Psoas muscle (tissue), 8 donors: ENCODE results near the gene MYBL2. TPM values are rescaled to one million over a fixed set of nuclear protein-coding genes. Genes with fewer than 3 reads are reported as not detected.

Experiments used
- ATAC-seq, 4 donors: fragments of 200-7000 bp; cut with Tn5 transposase; one replicate each; pipeline ENCODE4 v1.9.1; 2020; ENCODE audit warnings: moderate library complexity in 3 of 4, mild to moderate bottlenecking in 2 of 4
- DNase-seq, 2 donors: peaks; one replicate each; pipeline ENCODE4 v3.0.0-alpha.2; 2020
- H3K27ac ChIP-seq: fragments of 200-600 bp; one replicate; pipeline ENCODE4 v1.8.0; 2022
- H3K27me3 ChIP-seq, 3 donors: fragments of 200-600 bp in 1 of 3; one replicate each; pipeline versions ENCODE4 v1.6.1 to v1.8.0; 2013 to 2022; ENCODE audit warnings: low read length in 2 of 3, mild to moderate bottlenecking in 2 of 3, moderate library complexity in 1 of 3; ENCODE audit not compliant: insufficient read depth in 3 of 3
- H3K36me3 ChIP-seq, 2 donors: fragments of 200-600 bp in 1 of 2; one replicate each; pipeline versions ENCODE4 v1.6.1 to v1.8.0; 2013 to 2022; ENCODE audit warnings: low read depth in 1 of 2, mild to moderate bottlenecking in 1 of 2, moderate library complexity in 1 of 2; ENCODE audit not compliant: insufficient read depth in 1 of 2
- H3K4me1 ChIP-seq: fragments of 200-600 bp; one replicate; pipeline ENCODE4 v1.8.0; 2022
- H3K4me3 ChIP-seq: fragments of 200-600 bp; one replicate; pipeline ENCODE4 v1.8.0; 2022; ENCODE audit warnings: mild to moderate bottlenecking
- H3K9me3 ChIP-seq: fragments of 200-600 bp; one replicate; pipeline ENCODE4 v1.8.0; 2022
- CTCF ChIP-seq: fragments of 200-600 bp; IDR thresholded peaks from one replicate; pipeline ENCODE4 v1.8.0; 2022; ENCODE audit warnings: antibody characterized with exemption
- WGBS, 3 donors: extraction: QIAGEN DNeasy Blood & Tissue Kit; methylation state at CpG; one replicate each; pipeline versions ENCODE4 v1.1.6 to v1.1.7; 2013; 5-methylcytosine and 5-hydroxymethylcytosine counted together
- intact Hi-C, 2 donors: fragments of 100-400 bp; cut with DNase I; formaldehyde crosslinking; loops; one replicate each; pipeline versions ENCODE4 v1.11.0 to v1.14.2; 2022
- polyA plus RNA-seq, 3 donors: library from polyadenylated mRNA; stranded (reverse); fragments of 200-250 nt; gene quantifications; one replicate each; pipeline ENCODE4 v1.2.3, GENCODE V29; 2013
- total RNA-seq, 4 donors: library from RNA; stranded (reverse); fragmentation: NEBNext Ultra II Directional in 2 of 4; extraction: Animal tissue kit (Norgen Biotek cat#: 25700) in 2 of 4; gene quantifications; one replicate each; pipeline versions ENCODE4 v1.2.1 to v1.2.4, GENCODE V29; 2021 to 2023
- donor health status: healthy with polysubstance abuse.
- donor health status: DM: no; HTN: no; CAD: no; lungs with moderate emphysema.
- donor health status: Bipolar disorder and iron deficiency.
- donor health status: healthy.
- donor health status: DM: yes; HTN: yes; CAD: no.
- donor health status: DM: no; HTN: no; CAD: no.
- donor health status: DM: no; HTN: no; CAD: no.
- donor health status: DM: yes; HTN: yes; CAD: no.

The MYBL2 gene
- total and polyA plus RNA-seq, 7 donors, result 0.05 to 0.17 (median 0.10) TPM; not detected in 4

GRCh38 chr20:43658069-43658722 is 8.7 kb upstream of the MYBL2 start:
- H3K4me1 ChIP-seq, result peaks cover 9% of the 10 kb centered on the region
- WGBS, 3 donors, result 76 to 82% (median 81%) methylated on average over 11 of the region's 11 CpGs
- DNase-seq (no peak), ATAC-seq (peak in 1 of 4 donors; percentile 12)
- H3K4me3 ChIP-seq, result peak overlapping the region; percentile 72
- no peaks in the 10 kb centered on the region for H3K36me3 ChIP-seq
- intact Hi-C loops, result no loop called here
- no peak for TF ChIP-seq CTCF
- H3K27ac ChIP-seq, result no peak overlapping the region
- peaks cover 0 to 29% (median 0%) of the 10 kb centered on the region in 3 donors for H3K27me3 ChIP-seq
- no peaks in the 10 kb centered on the region for H3K9me3 ChIP-seq

- Histone ChIP-seq H3K27ac (no peak overlapping the region), H3K4me1 (peaks cover 9% of the 10 kb centered on the region), H3K4me3 (no peak overlapping the region), H3K9me3 (no peaks in the 10 kb centered on the region), H3K36me3 (no peaks in the 10 kb centered on the region), H3K27me3 (peaks cover 0 to 29% (median 0%) of the 10 kb centered on the region in 3 donors)
- no peak for TF ChIP-seq CTCF
- intact Hi-C loops, result no loop called here
- 87 to 88% (median 87%) methylated on average over 6 of the region's 6 CpGs for WGBS, 3 donors
- ATAC-seq (no peak), DNase-seq (no peak)
Measured at GRCh38 chr20:43658723-43659419, 8.0 kb upstream of the MYBL2 start.

- H3K4me1 ChIP-seq, result no peaks in the 10 kb centered on the region
- no peak for TF ChIP-seq CTCF
- DNase-seq (no peak), ATAC-seq (no peak)
- no peaks in the 10 kb centered on the region for H3K9me3 ChIP-seq
- H3K4me3 ChIP-seq, result no peak overlapping the region
- intact Hi-C loops, result no loop called here
- H3K27ac ChIP-seq, result no peak overlapping the region
- H3K36me3 ChIP-seq, result no peaks in the 10 kb centered on the region
- H3K27me3 ChIP-seq, result peaks cover 0 to 53% (median 15%) of the 10 kb centered on the region in 3 donors
- 53 to 57% (median 55%) methylated on average over 2 of the region's 2 CpGs for WGBS, 3 donors
Measured at GRCh38 chr20:43662943-43663655, 3.8 kb upstream of the MYBL2 start.

- ATAC-seq, result no peak
- 71 to 73% (median 72%) methylated on average over 6 of the region's 6 CpGs for WGBS, 3 donors
- no peak overlapping the region for H3K27ac ChIP-seq
- H3K9me3 ChIP-seq, result no peaks in the 10 kb centered on the region
- TF ChIP-seq CTCF, result no peak
- H3K4me3 ChIP-seq, result no peak overlapping the region
- DNase-seq, result no peak
- H3K27me3 ChIP-seq, result peaks cover 3 to 70% (median 28%) of the 10 kb centered on the region in 3 donors
- no peaks in the 10 kb centered on the region for H3K4me1 ChIP-seq
- intact Hi-C loops, result no loop called here
- H3K36me3 ChIP-seq, result no peaks in the 10 kb centered on the region
Measured at GRCh38 chr20:43665466-43666176, 1.3 kb upstream of the MYBL2 start.
